ACC112 (cell line): ENCODE data around the gene ADCK2.
"Not testable (repeated sequence)": the region's sequence is repeated elsewhere in the genome, so short reads cannot be mapped to it uniquely, and the experiment has no call there.

Experiments
- H2AFZ ChIP-seq: fragments of 200-600 bp; sonication (generic); one replicate; pipeline ENCODE4 v1.6.0; 2017; ENCODE audit warnings: antibody characterized with exemption, low read length; ENCODE audit not compliant: unreplicated experiment
- H3K27ac ChIP-seq: fragments of 200-600 bp; sonication (generic); 2 replicates; pipeline ENCODE4 v1.5.1; 2014; ENCODE audit warnings: low read depth, mild to moderate bottlenecking, antibody characterized with exemption, low read length, moderate library complexity
- H3K27me3 ChIP-seq: fragments of 200-600 bp; sonication (generic); 2 replicates; pipeline ENCODE4 v1.6.1; 2014; ENCODE audit warnings: mild to moderate bottlenecking, antibody characterized with exemption, low read length, moderate library complexity, mixed read lengths; ENCODE audit not compliant: insufficient read depth
- H3K36me3 ChIP-seq: fragments of 200-600 bp; sonication (generic); 2 replicates; pipeline ENCODE4 v1.6.1; 2016; ENCODE audit warnings: mild to moderate bottlenecking, antibody characterized with exemption, low read length, moderate library complexity, mixed read lengths; ENCODE audit not compliant: insufficient read depth
- H3K4me1 ChIP-seq: fragments of 200-600 bp; sonication (generic); one replicate; pipeline ENCODE4 v1.6.1; 2016; ENCODE audit warnings: low read length, mixed read lengths; ENCODE audit not compliant: insufficient read depth, unreplicated experiment, control insufficient read depth
- H3K4me3 ChIP-seq: fragments of 200-600 bp; sonication (generic); 2 replicates; pipeline ENCODE4 v1.5.1; 2014; ENCODE audit warnings: mild to moderate bottlenecking, low read depth, low read length
- H3K79me2 ChIP-seq: fragments of 200-600 bp; sonication (generic); one replicate; pipeline ENCODE4 v1.6.0; 2016; ENCODE audit warnings: low read length; ENCODE audit not compliant: control insufficient read depth, unreplicated experiment, insufficient read depth

ADCK2 gene

GRCh38 chr7:140672382-140673062, at the start of gene ADCK2:
ADCK2 (plus strand) TSS chr7:140672945; CDS start chr7:140673331, 386 bp downstream.
- peak within 1 kb of the TSS; percentile 98 for H3K4me3 ChIP-seq
- peak within 1 kb of the TSS; percentile 98 for H2AFZ ChIP-seq
- no peaks in the 10 kb centered on the region for H3K27me3 ChIP-seq
- peaks cover 15% of the 10 kb centered on the region for H3K4me1 ChIP-seq
- H3K79me2 ChIP-seq = no peaks in the 10 kb centered on the region
- no peaks in the 10 kb centered on the region for H3K36me3 ChIP-seq
- no peak within 1 kb of the TSS for H3K27ac ChIP-seq

- Histone ChIP-seq H2AFZ (no peak overlapping the region), H3K4me3 (no peak overlapping the region), H3K36me3 (no peaks in the 10 kb centered on the region), H3K79me2 (no peaks in the 10 kb centered on the region), H3K4me1 (peaks cover 17% of the 10 kb centered on the region), H3K27me3 (peaks cover 2% of the 10 kb centered on the region; the same call in 1 of the 2 replicates), H3K27ac (no peak overlapping the region)
Observed at GRCh38 chr7:140623980-140624379, 48.8 kb upstream of the ADCK2 start.

GRCh38 chr7:140624392-140625191, 48.2 kb upstream of the ADCK2 start:
- no peaks in the 10 kb centered on the region for H3K36me3 ChIP-seq
- H3K4me1 ChIP-seq = peaks cover 17% of the 10 kb centered on the region
- peaks cover 4% of the 10 kb centered on the region; the same call in 1 of the 2 replicates for H3K27me3 ChIP-seq
- no peak overlapping the region for H2AFZ ChIP-seq
- H3K79me2 ChIP-seq = no peaks in the 10 kb centered on the region
- H3K4me3 ChIP-seq = no peak overlapping the region
- no peak overlapping the region for H3K27ac ChIP-seq

GRCh38 chr7:140625192-140625558, 47.6 kb upstream of the ADCK2 start:
- not testable (repeated sequence) for H3K4me3 ChIP-seq, H3K36me3 ChIP-seq, H3K27ac ChIP-seq, H3K27me3 ChIP-seq, H2AFZ ChIP-seq, H3K79me2 ChIP-seq
- H3K4me1 ChIP-seq = peaks cover 17% of the 10 kb centered on the region

GRCh38 chr7:140625908-140626868, 46.6 kb upstream of the ADCK2 start:
- H3K27ac ChIP-seq = 0 out of 2 replicates have a peak overlapping the region, but pooled peaks have one; percentile 14

GRCh38 chr7:140631021-140631420, 41.7 kb upstream of the ADCK2 start:
- H3K4me1 ChIP-seq = peaks cover 15% of the 10 kb centered on the region
- no peak overlapping the region for H3K27ac ChIP-seq
- H2AFZ ChIP-seq = no peak overlapping the region
- no peaks in the 10 kb centered on the region for H3K36me3 ChIP-seq
- no peak overlapping the region for H3K4me3 ChIP-seq
- peaks cover 21% of the 10 kb centered on the region for H3K27me3 ChIP-seq
- H3K79me2 ChIP-seq = no peaks in the 10 kb centered on the region

More at GRCh38 chr7:140625908-140626868, 46.6 kb upstream of the ADCK2 start:
- H3K4me3 ChIP-seq = no peak overlapping the region; the same call in 1 of the 2 replicates
- H3K4me1 ChIP-seq = peaks cover 17% of the 10 kb centered on the region
- peak overlapping the region; percentile 77 for H2AFZ ChIP-seq
- H3K27me3 ChIP-seq = peaks cover 9% of the 10 kb centered on the region; the same call in 1 of the 2 replicates
- H3K79me2 ChIP-seq = no peaks in the 10 kb centered on the region
- H3K36me3 ChIP-seq = no peaks in the 10 kb centered on the region

GRCh38 chr7:140631602-140632001, 41.1 kb upstream of the ADCK2 start:
- Histone ChIP-seq H3K4me3 (no peak overlapping the region), H3K4me1 (peaks cover 9% of the 10 kb centered on the region), H2AFZ (no peak overlapping the region), H3K27ac (no peak overlapping the region), H3K27me3 (peaks cover 21% of the 10 kb centered on the region), H3K79me2 (no peaks in the 10 kb centered on the region), H3K36me3 (no peaks in the 10 kb centered on the region)

- Histone ChIP-seq H3K36me3 (no peaks in the 10 kb centered on the region), H3K79me2 (no peaks in the 10 kb centered on the region), H3K27me3 (peaks cover 32% of the 10 kb centered on the region), H2AFZ (no peak overlapping the region), H3K4me3 (no peak overlapping the region), H3K4me1 (no peaks in the 10 kb centered on the region), H3K27ac (no peak overlapping the region)
Observed at GRCh38 chr7:140635345-140635744, 37.4 kb upstream of the ADCK2 start.

GRCh38 chr7:140635816-140636215, 36.9 kb upstream of the ADCK2 start:
- Histone ChIP-seq H3K4me1 (no peaks in the 10 kb centered on the region), H3K79me2 (no peaks in the 10 kb centered on the region), H3K4me3 (no peak overlapping the region), H3K27ac (no peak overlapping the region), H2AFZ (no peak overlapping the region), H3K27me3 (peaks cover 33% of the 10 kb centered on the region), H3K36me3 (no peaks in the 10 kb centered on the region)

GRCh38 chr7:140637400-140637799, 35.3 kb upstream of the ADCK2 start:
- Histone ChIP-seq H3K4me3 (no peak overlapping the region), H3K4me1 (no peaks in the 10 kb centered on the region), H3K27me3 (peaks cover 30% of the 10 kb centered on the region), H3K36me3 (no peaks in the 10 kb centered on the region), H3K27ac (no peak overlapping the region), H3K79me2 (no peaks in the 10 kb centered on the region), H2AFZ (no peak overlapping the region)
